HepG2 (cell line): ENCODE results near the gene MAP6D1. TPM values are rescaled to one million over a fixed set of nuclear protein-coding genes. Genes with fewer than 3 reads are reported as not detected.
A peak's percentile ranks its signal among the peaks of the same experiment; 100 is the strongest.

Experiments
- ATAC-seq: fragments of 200-7000 bp; cut with Tn5 transposase; 3 replicates; pipeline ENCODE4 v1.9.1; 2020; ENCODE audit warnings: mild to moderate bottlenecking, moderate library complexity
- BruUV-seq: library from RNA; stranded (reverse); fragments of 400-500 nt; replicated peaks from 2 replicates; lab custom pipeline; 2021; lab: Mats Ljungman, UMichigan
- CTCF ChIA-PET: fragments of 300-600 bp; formaldehyde crosslinking; extraction: SDS; loops from one replicate; lab custom pipeline; 2021; ENCODE audit warnings: low total read pairs, inconsistent platforms, low intra/inter-chr PET ratio; lab: Yijun Ruan, JAX
- POLR2A ChIA-PET: fragments of 350-600 bp; sonication (Branson Sonifier 250); formaldehyde crosslinking; loops from one replicate; lab custom pipeline; 2020; ENCODE audit warnings: antibody characterized with exemption, inconsistent platforms; lab: Yijun Ruan, JAX
- DNase-seq: peaks from one replicate; pipeline ENCODE4 v3.0.0-alpha.2; 2015; ENCODE audit warnings: low spot score
- FAIRE-seq: peaks from 3 replicates; lab custom pipeline; 2011; peaks lifted over from hg19 to GRCh38; lab: Jason Lieb, UNC
- H2AFZ ChIP-seq: one replicate; pipeline ENCODE4 v1.6.1; 2011; ENCODE audit warnings: low read length, inconsistent platforms
- H3K27ac ChIP-seq: fragments of 300-600 bp; 3 replicates; pipeline ENCODE4 v1.8.0; 2011; ENCODE audit warnings: mixed run types, mild to moderate bottlenecking, mixed read lengths, low read length, inconsistent platforms; ENCODE audit not compliant: insufficient read depth; ENCODE audit errors: extremely low read length
- H3K27me3 ChIP-seq, 2 experiments: fragments of 200-600 bp in 1 of 2; 2 replicates in 1 of 2; 3 replicates in 1 of 2; pipeline versions ENCODE4 v1.6.0 to v1.8.0; 2011; ENCODE audit warnings: low read length in 2 of 2, mild to moderate bottlenecking in 2 of 2, moderate library complexity in 2 of 2, inconsistent platforms in 1 of 2; ENCODE audit not compliant: insufficient read depth in 2 of 2, control insufficient read depth in 1 of 2
- H3K36me3 ChIP-seq, 2 experiments: fragments of 200-600 bp in 1 of 2; replicated peaks in 1 of 2; 2 replicates in 1 of 2; 3 replicates in 1 of 2; pipeline versions ENCODE4 v1.5.1 to v1.8.0; 2011; ENCODE audit warnings: low read length in 2 of 2, inconsistent platforms in 1 of 2; ENCODE audit not compliant: insufficient read depth in 2 of 2, control insufficient read depth in 1 of 2
- H3K4me1 ChIP-seq: 2 replicates; pipeline ENCODE4 v1.5.1; 2012; ENCODE audit warnings: low read length, inconsistent platforms; ENCODE audit not compliant: insufficient read depth
- H3K4me2 ChIP-seq: 2 replicates; pipeline ENCODE4 v1.6.0; 2011; ENCODE audit warnings: low read depth, low read length, inconsistent platforms
- H3K4me3 ChIP-seq, 3 experiments: fragments of 200-600 bp in 1 of 3; sonication (generic), shearing (Covaris generic) in 1 of 3; replicated peaks in 1 of 3; 2 replicates each; pipeline ENCODE4 v1.5.1; 2011 to 2016; ENCODE audit warnings: low read length in 3 of 3, inconsistent platforms in 2 of 3, low read depth in 2 of 3, mild to moderate bottlenecking in 2 of 3, control low read depth in 1 of 3, mixed read lengths in 1 of 3; ENCODE audit not compliant: insufficient read depth in 1 of 3
- H3K79me2 ChIP-seq: one replicate; pipeline ENCODE4 v1.6.1; 2011; ENCODE audit warnings: low read length, inconsistent platforms; ENCODE audit not compliant: insufficient read depth
- H3K9ac ChIP-seq: 2 replicates; pipeline ENCODE4 v1.6.0; 2011; ENCODE audit warnings: mild to moderate bottlenecking, low read depth, low read length, inconsistent platforms; ENCODE audit not compliant: insufficient read depth
- H3K9me3 ChIP-seq: 2 replicates; pipeline ENCODE4 v1.5.1; 2012; ENCODE audit warnings: mild to moderate bottlenecking, low read length
- H4K20me1 ChIP-seq: 2 replicates; pipeline ENCODE4 v1.6.0; 2011; ENCODE audit warnings: inconsistent platforms, mild to moderate bottlenecking, low read length, moderate library complexity; ENCODE audit not compliant: insufficient read depth
- DMAP1 ChIP-seq: IDR thresholded peaks from 2 replicates; pipeline ENCODE4 v1.6.1; 2016
- FLYWCH1 ChIP-seq: sonication (generic); formaldehyde crosslinking; IDR thresholded peaks from 2 replicates; pipeline ENCODE4 v1.8.1; 2023; ENCODE audit warnings: mild to moderate bottlenecking, missing genetic modification reagents
- GABPA ChIP-seq, 2 experiments: IDR thresholded peaks; 2 replicates each; pipeline ENCODE4 v1.6.1; 2011 to 2016; ENCODE audit warnings: low read depth in 2 of 2, low read length in 1 of 2, missing biosample characterization in 1 of 2, missing genetic modification characterization in 1 of 2
- MIER3 ChIP-seq: IDR thresholded peaks from 2 replicates; pipeline ENCODE4 v1.6.1; 2016; ENCODE audit warnings: missing compliant biosample characterization, borderline replicate concordance
- NFAT5 ChIP-seq: sonication (generic); formaldehyde crosslinking; IDR thresholded peaks from 2 replicates; pipeline ENCODE4 v1.4.0; 2020; ENCODE audit warnings: missing genetic modification reagents
- NFE2L1 ChIP-seq: sonication (generic); formaldehyde crosslinking; IDR thresholded peaks from 2 replicates; pipeline ENCODE4 v1.4.0; 2020; ENCODE audit warnings: missing genetic modification reagents, mild to moderate bottlenecking, borderline replicate concordance
- PCBP1 ChIP-seq: fragments of 200-400 bp; formaldehyde crosslinking; IDR thresholded peaks from 2 replicates; pipeline ENCODE4 v1.6.1; 2017; ENCODE audit warnings: mild to moderate bottlenecking, low read depth, low read length, borderline replicate concordance
- RCOR2 ChIP-seq: IDR thresholded peaks from 2 replicates; pipeline ENCODE4 v1.6.1; 2016; ENCODE audit warnings: missing biosample characterization, missing genetic modification reagents
- SNAPC2 ChIP-seq: sonication (generic); formaldehyde crosslinking; IDR thresholded peaks from 2 replicates; pipeline ENCODE4 v1.8.1; 2022; ENCODE audit warnings: mild to moderate bottlenecking, missing genetic modification reagents
- YY1 ChIP-seq: IDR thresholded peaks from 2 replicates; pipeline ENCODE4 v1.6.1; 2011; ENCODE audit warnings: low read length, low read depth, moderate library complexity, mild to moderate bottlenecking; ENCODE audit not compliant: insufficient read depth, insufficient replicate concordance
- ZC3H13 ChIP-seq: sonication (generic); formaldehyde crosslinking; IDR thresholded peaks from 2 replicates; pipeline ENCODE4 v1.8.1; 2023; ENCODE audit warnings: mild to moderate bottlenecking, missing genetic modification reagents, moderate library complexity
- ZIK1 ChIP-seq: sonication (generic); formaldehyde crosslinking; IDR thresholded peaks from 2 replicates; pipeline ENCODE4 v1.5.0; 2020; ENCODE audit warnings: mild to moderate bottlenecking, low read depth, missing genetic modification reagents, borderline replicate concordance
- ZNF124 ChIP-seq: sonication (generic); formaldehyde crosslinking; IDR thresholded peaks from 2 replicates; pipeline ENCODE4 v1.4.0; 2020; ENCODE audit warnings: missing genetic modification reagents
- ZNF343 ChIP-seq: sonication (generic); formaldehyde crosslinking; IDR thresholded peaks from 2 replicates; pipeline ENCODE4 v1.4.0; 2020; ENCODE audit warnings: mild to moderate bottlenecking, missing genetic modification reagents
- ZNF629 ChIP-seq: sonication (generic); formaldehyde crosslinking; conservative IDR thresholded peaks from 2 replicates; pipeline ENCODE4 v1.5.0; 2020; ENCODE audit warnings: missing genetic modification reagents
- ZNF790 ChIP-seq: sonication (generic); formaldehyde crosslinking; IDR thresholded peaks from 2 replicates; pipeline ENCODE4 v1.8.0; 2022; ENCODE audit warnings: missing genetic modification reagents, mild to moderate bottlenecking, borderline replicate concordance
- WGBS: methylation state at CpG from one replicate; pipeline ENCODE4 v1.1.6; 2017; ENCODE audit warnings: low lambda C conversion rate; 5-methylcytosine and 5-hydroxymethylcytosine counted together
- in situ Hi-C: cut with HindIII; loops from 2 replicates; pipeline ENCODE4 v1.10.0; 2017; ENCODE audit warnings: low pct_unique_long_range_greater_than_20kb; ENCODE audit not compliant: extremely low pct_ligation_motif_present
- intact Hi-C: fragments of 100-400 bp; cut with micrococcal nuclease; formaldehyde crosslinking; loops from one replicate; pipeline ENCODE4 v1.10.0; 2022; ENCODE audit not compliant: unreplicated experiment
- polyA plus RNA-seq, 8 experiments: library from polyadenylated mRNA; depleted of rRNA in 3 of 8; stranded (reverse) in 7 of 8; unstranded in 1 of 8; fragments of >200 nt; fragmentation: Illumina TruSeq in 4 of 8; extraction: Trizol in 4 of 8; gene quantifications; 2 replicates each; pipeline versions ENCODE4 v1.2.1 to v1.2.3, GENCODE V29; 2011 to 2016; ENCODE audit warnings: low read depth in 4 of 8, missing spikeins in 1 of 8, mixed read lengths in 1 of 8; ENCODE audit not compliant: insufficient read depth in 1 of 8
- total RNA-seq, 5 experiments: library from RNA; depleted of rRNA; stranded (reverse); fragments of >200 nt; fragmentation: Illumina TruSeq; extraction: Trizol; gene quantifications; 2 replicates each; pipeline ENCODE4 v1.2.3, GENCODE V29; 2016; ENCODE audit warnings: low read depth in 1 of 5

Gene MAP6D1
- total and polyA plus RNA-seq, 2 of the 13 experiments (the other 11 are each of a cell fraction or from before 2014, with no cell fraction given), result 0.12 to 0.62 TPM

GRCh38 chr3:183799461-183799860, 25.9 kb downstream of the MAP6D1 start (continued):
- TF ChIP-seq PCBP1 (no peak), ZNF790 (CRISPR knock-in tag) (no peak), NFE2L1 (CRISPR knock-in tag) (no peak), ZIK1 (CRISPR knock-in tag) (no peak), SNAPC2 (CRISPR knock-in tag) (no peak), GABPA (IDR thresholded peaks at IDR 0.05; ENCODE audit: low read depth, low read length) (no peak), GABPA (CRISPR knock-in tag; IDR thresholded peaks at IDR 0.05; ENCODE audit: low read depth) (no peak), ZNF343 (no peak), ZNF124 (CRISPR knock-in tag) (no peak), MIER3 (CRISPR knock-in tag) (no peak), ZNF629 (CRISPR knock-in tag) (no peak), FLYWCH1 (CRISPR knock-in tag) (no peak)

GRCh38 chr3:183797996-183798395, 27.4 kb downstream of the MAP6D1 start:
- intact Hi-C loops (no loop called here), in situ Hi-C loops (no loop called here)
- 98% methylated on average over 8 of the region's 9 CpGs for WGBS
- peaks cover 23 to 62% of the 10 kb centered on the region in 2 experiments for H3K36me3 ChIP-seq
- H3K27me3 ChIP-seq, result no peaks in the 10 kb centered on the region
- POLR2A ChIA-PET, result no interaction called here
- TF ChIP-seq ZC3H13 (CRISPR knock-in tag), result no peak
- TF ChIP-seq YY1, result no peak
- no peak for TF ChIP-seq RCOR2 (CRISPR knock-in tag)
- TF ChIP-seq DMAP1, result no peak
- TF ChIP-seq NFAT5 (CRISPR knock-in tag), result no peak
- CTCF ChIA-PET, result no interaction called here
- DNase-seq (no peak), FAIRE-seq (no peak), ATAC-seq (peak; percentile 36; the same call in 2 of the 3 replicates)
- no peak overlapping the region for H3K4me3 ChIP-seq
- H4K20me1 ChIP-seq, result no peaks in the 10 kb centered on the region
- no peak overlapping the region for H2AFZ ChIP-seq
- no peak overlapping the region for H3K9ac ChIP-seq
- H3K4me2 ChIP-seq, result no peak overlapping the region
- no peaks in the 10 kb centered on the region for H3K9me3 ChIP-seq
- H3K27ac ChIP-seq, result no peak overlapping the region
- BruUV-seq, result no TSS peak
- H3K4me1 ChIP-seq, result no peaks in the 10 kb centered on the region
- no peaks in the 10 kb centered on the region for H3K79me2 ChIP-seq
